NB4 (cell line): Measurements from ENCODE around the gene GNAT1.

Experiments used
- CTCF ChIP-seq: IDR thresholded peaks from one replicate; pipeline ENCODE4 v1.5.1; 2012; ENCODE audit warnings: low read depth, low read length
- POLR2A ChIP-seq: IDR thresholded peaks from 2 replicates; pipeline ENCODE4 v1.6.1; 2011; ENCODE audit warnings: mild to moderate bottlenecking; ENCODE audit not compliant: insufficient read length; ENCODE audit errors: extremely low read depth

- TF ChIP-seq CTCF: no peak
- TF ChIP-seq POLR2A: no peak
These were observed 4.3 kb downstream of the GNAT1 start for GRCh38 chr3:50195501-50196252.
